Rectal smooth muscle tissue (tissue), 1 donor: ENCODE results near the gene ITIH4.

Source experiments
- H3K27ac ChIP-seq: one replicate; pipeline ENCODE4 v1.7.0; 2013; ENCODE audit warnings: low read depth, low read length, inconsistent platforms
- H3K27me3 ChIP-seq: one replicate; pipeline ENCODE4 v1.7.0; 2013; ENCODE audit warnings: low read length; ENCODE audit not compliant: control insufficient read depth, insufficient read depth
- H3K36me3 ChIP-seq: one replicate; pipeline ENCODE4 v1.7.0; 2013; ENCODE audit warnings: low read length; ENCODE audit not compliant: control insufficient read depth, insufficient read depth
- H3K4me1 ChIP-seq: one replicate; pipeline ENCODE4 v1.7.0; 2013; ENCODE audit warnings: low read length; ENCODE audit not compliant: control insufficient read depth, insufficient read depth
- H3K4me3 ChIP-seq: one replicate; pipeline ENCODE4 v1.7.0; 2013; ENCODE audit warnings: low read length
- H3K9ac ChIP-seq: one replicate; pipeline ENCODE4 v1.7.0; 2013; ENCODE audit warnings: low read length

ITIH4 gene

DNA sequence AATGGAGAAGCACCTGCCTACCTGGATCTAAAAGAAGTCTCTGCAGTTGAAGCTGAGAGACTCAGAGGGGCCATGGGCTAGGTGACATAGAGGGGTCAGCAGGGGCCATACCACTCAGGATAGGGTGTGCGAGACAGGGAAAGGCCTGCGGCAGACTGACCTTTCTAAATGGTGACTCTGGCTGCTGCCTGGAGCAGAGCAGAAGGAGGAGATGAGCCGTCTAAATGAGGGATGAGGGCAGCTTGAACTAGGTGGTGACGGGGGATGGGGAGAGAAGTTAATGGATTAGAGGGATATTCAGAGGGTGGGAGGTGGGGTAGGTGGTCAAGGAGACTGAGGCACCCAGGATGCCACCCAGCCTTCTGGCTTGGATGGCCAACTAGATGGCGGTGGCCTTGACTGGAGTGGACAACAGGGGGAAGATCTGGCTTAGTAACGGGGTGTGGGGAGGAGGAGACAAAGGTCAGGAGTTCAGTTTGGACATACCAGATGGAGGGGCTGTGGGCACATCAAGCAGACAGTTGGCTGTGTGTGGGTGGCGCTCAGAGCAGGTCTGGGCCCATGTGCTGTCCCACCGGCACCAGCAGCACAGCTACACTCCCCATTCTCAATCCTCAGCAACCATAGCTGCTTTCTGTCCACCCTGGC is 56.3 kb downstream of the ITIH4 start:
- Histone ChIP-seq H3K27ac (no peak overlapping the region), H3K9ac (no peak overlapping the region), H3K4me3 (no peak overlapping the region), H3K27me3 (peaks cover under 1% of the 10 kb centered on the region), H3K36me3 (no peaks in the 10 kb centered on the region), H3K4me1 (peaks cover 6% of the 10 kb centered on the region)

DNA sequence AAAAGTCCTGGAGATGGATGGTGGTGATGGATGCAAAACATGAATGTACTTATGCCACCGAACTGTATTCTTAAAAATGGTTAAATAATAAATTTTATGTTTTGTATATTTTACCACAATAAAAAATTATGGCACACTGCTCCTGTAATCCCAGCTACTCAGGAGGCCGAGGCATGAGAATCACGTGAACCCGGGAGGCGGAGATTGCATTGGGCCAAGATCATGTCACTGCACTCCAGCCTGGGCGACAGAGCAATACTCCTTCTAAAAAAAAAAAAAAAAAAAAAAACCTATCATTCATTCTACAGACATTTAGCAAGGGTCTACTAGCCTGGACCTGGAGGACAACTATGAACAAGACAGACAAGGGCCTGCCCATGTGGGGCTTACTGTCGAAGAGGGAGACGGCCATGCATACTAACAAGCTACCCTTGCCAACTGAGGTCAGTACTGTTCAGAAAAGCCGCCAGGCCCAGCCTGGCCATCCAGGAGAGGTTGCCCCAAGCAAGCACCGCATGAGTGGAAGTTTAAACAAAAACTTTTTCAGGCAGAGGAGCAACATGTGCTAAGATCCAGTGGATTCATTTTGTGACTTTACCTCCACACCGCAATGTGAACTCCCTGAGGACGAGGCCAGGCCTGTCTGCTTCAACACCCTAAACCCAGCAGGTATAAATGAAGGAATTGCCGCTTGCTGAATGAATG is 57.0 kb downstream of the ITIH4 start:
- Histone ChIP-seq H3K9ac (no peak overlapping the region), H3K27me3 (no peaks in the 10 kb centered on the region), H3K4me1 (peaks cover 6% of the 10 kb centered on the region), H3K36me3 (no peaks in the 10 kb centered on the region), H3K27ac (no peak overlapping the region), H3K4me3 (no peak overlapping the region)

DNA sequence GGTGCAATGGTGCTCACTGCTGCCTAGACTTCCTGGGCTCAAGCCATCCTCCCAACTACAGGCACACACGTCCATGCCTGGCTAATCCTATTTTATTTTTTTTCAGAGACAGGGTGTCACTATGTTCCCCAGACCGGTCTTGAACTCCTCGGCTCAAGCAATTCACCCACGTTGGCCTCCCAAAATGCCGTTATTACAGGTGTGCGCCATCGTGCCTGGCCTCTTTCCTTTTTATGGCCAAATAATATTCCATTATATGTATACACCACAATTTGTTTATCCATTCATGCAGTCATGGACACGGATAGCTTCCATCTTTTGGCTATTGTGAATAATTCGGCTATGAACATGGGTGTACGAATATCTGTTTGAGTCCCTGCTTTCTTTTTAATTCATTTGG is 58.8 kb downstream of the ITIH4 start:
- Histone ChIP-seq H3K27ac (no peak overlapping the region), H3K9ac (no peak overlapping the region), H3K36me3 (no peaks in the 10 kb centered on the region), H3K27me3 (no peaks in the 10 kb centered on the region), H3K4me1 (peaks cover 6% of the 10 kb centered on the region), H3K4me3 (peak overlapping the region; percentile 85)

DNA sequence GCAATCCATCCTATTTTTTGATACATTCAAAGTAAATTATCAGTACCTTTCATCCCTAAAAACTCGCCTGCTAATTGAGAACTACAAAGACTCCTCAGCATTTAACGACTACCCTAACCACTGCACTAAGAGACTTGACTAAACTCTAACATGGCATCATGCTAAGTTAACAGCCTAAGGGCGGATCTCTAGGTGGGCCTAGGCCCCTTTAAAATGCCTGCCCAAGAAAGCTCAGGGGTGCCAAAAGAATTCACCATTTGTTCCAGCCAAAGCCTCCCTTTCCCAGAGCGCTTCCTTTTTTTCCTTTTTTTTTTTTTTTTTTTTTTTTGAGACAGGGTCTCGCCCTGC is 59.2 kb downstream of the ITIH4 start:
- Histone ChIP-seq H3K27ac (peak overlapping the region; percentile 74), H3K4me1 (peaks cover 6% of the 10 kb centered on the region), H3K4me3 (peak overlapping the region; percentile 85), H3K9ac (peak overlapping the region; percentile 73), H3K27me3 (no peaks in the 10 kb centered on the region), H3K36me3 (no peaks in the 10 kb centered on the region)

DNA sequence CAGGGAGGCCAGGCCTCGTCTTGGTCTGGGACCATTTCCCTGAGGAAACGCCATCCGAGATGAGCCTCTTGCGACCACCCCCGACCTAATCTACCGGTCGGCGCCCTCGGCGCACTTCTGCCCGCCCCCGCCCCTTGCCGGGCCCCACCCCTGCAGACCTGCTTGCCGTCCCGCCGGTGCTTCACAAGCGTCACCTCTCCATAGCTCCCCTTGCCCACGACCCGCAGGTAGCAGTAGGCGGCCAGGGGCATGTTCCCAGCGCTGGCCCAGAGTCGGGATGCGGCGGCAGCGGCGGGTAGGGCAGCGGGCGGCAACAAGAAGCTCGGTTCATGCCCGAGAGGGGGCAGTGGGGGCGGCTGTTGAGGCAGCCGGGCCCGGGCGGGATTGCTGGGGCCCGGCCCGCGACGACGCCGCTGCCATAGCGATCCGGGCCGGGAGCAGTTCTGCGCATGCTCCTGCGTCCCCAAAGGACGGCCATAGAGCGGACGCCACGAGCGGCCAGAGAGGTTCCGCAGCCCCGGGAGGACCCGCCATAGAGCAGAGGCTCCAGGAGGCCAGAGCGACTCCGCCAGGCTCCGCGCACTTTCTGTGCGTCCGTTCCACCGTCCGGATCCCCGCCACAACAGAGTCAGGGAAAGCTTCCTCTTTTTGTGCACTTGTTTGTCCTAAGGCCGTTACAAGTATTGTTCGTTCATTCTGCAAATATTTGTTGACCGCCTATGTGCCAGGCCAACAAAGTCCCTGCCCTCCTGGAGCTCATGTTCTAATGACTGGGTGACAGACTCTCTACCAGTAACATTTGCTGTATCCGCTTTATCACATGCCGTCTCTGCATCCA is 59.8 kb downstream of the ITIH4 start, which contains the start of gene NEK4:
TSS of gene NEK4 (minus strand) at position 445 of the 838 bp plus-strand sequence. CDS start at position 251, 194 bp downstream.
- peaks cover 2% of the 10 kb centered on the region for H3K36me3 ChIP-seq
- peak within 1 kb of the TSS; percentile 73 for H3K9ac ChIP-seq
- no peaks in the 10 kb centered on the region for H3K27me3 ChIP-seq
- H3K4me3 ChIP-seq: peak within 1 kb of the TSS; percentile 85
- H3K27ac ChIP-seq: peak within 1 kb of the TSS; percentile 74
- peaks cover 6% of the 10 kb centered on the region for H3K4me1 ChIP-seq

DNA sequence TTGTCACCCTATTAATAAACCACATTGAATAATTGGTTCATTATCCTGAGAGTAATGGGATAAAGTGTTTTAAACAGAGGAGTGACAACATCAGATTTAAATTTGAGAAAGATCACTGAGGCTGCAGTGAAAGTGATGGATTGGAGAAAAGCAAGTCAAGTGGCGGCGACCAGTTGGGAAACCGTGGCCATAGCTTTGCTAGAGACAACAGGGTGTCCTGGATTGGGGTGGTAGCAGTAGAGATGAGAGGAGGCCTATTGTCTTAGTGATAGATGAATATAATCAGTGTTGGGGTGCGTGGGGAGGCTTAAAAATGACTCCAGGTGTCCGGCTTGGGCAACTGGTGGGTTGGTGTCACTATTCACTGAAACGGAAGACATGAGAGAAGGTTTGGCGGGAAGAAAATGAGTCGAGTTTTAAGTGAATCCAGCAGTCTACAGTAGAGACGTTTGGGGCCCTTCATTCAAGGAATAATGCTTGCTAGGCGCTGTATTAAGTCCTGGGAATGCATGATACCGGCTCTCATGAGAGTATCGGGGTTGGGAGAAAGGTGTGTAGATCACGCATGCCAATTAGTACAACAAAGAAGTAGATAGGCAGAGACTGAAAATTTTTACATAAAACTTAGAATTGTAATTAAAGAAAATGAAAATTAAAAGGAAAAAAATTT is 60.6 kb downstream of the ITIH4 start:
- Histone ChIP-seq H3K27ac (no peak overlapping the region), H3K4me3 (peak overlapping the region; percentile 79), H3K9ac (no peak overlapping the region), H3K36me3 (peaks cover 7% of the 10 kb centered on the region), H3K4me1 (peaks cover 6% of the 10 kb centered on the region), H3K27me3 (no peaks in the 10 kb centered on the region)

DNA sequence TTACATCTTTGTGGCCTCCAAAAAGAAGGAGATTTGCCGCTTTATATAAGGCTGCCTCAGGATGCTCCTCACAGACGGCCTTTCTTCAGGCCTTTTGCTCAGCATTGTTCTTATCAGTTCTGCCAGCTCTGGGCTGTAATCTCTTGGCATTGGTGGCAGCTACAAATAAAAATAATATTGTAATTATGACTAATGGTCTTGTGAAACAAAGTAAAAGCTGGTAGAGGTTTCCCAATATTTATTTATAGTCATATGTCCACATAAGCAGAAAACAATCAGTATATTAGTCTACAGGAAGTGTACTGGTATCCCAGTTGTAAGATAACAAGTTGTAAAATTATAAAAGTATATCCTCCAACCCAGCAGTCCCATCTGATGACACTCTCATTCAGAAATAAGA is 67.0 kb downstream of the ITIH4 start:
- Histone ChIP-seq H3K36me3 (peaks cover 9% of the 10 kb centered on the region), H3K27ac (no peak overlapping the region)

More for the DNA sequence above, 67.0 kb downstream of the ITIH4 start:
- H3K27me3 ChIP-seq: no peaks in the 10 kb centered on the region
- H3K4me3 ChIP-seq: no peak overlapping the region
- no peak overlapping the region for H3K9ac ChIP-seq
- no peaks in the 10 kb centered on the region for H3K4me1 ChIP-seq
